ENCODE results near the gene RIN1.

- TF ChIP-seq PATZ1 (CRISPR knock-in tag; IDR thresholded peaks at IDR 0.05; ENCODE audit: borderline replicate concordance) (no peak), ISL1 (CRISPR knock-in tag; IDR thresholded peaks at IDR 0.05) (no peak), ESRRG (CRISPR knock-in tag; IDR thresholded peaks at IDR 0.05) (no peak), RARB (CRISPR knock-in tag; IDR thresholded peaks at IDR 0.05) (no peak), ZFP30 (CRISPR knock-in tag; IDR thresholded peaks at IDR 0.05) (no peak), ZC3H10 (CRISPR knock-in tag; IDR thresholded peaks at IDR 0.05) (no peak), ZNF8 (CRISPR knock-in tag; IDR thresholded peaks at IDR 0.05) (no peak), CSDC2 (CRISPR knock-in tag; IDR thresholded peaks at IDR 0.05) (no peak), BACH2 (CRISPR knock-in tag; IDR thresholded peaks at IDR 0.05; ENCODE audit: borderline replicate concordance) (no peak), CSRNP3 (CRISPR knock-in tag; IDR thresholded peaks at IDR 0.05) (no peak)
Measured at GRCh38 chr11:66373265-66373664, 37.0 kb upstream of the RIN1 start.

Data from SK-N-SH treated with all-trans-retinoic acid at 6 μM for 48 hours (cell line).